ENCODE results near the gene RNF149.
A peak's percentile ranks its signal among the peaks of the same experiment; 100 is the strongest.

The RNF149 gene

GRCh38 chr2:101339266-101339880 lies 30.9 kb upstream of the RNF149 start:
- no peaks in the 10 kb centered on the region for H3K36me3 ChIP-seq
- peak overlapping the region in 8 of 11 experiments; percentile 40 to 76 (median 63); a peak in 10 of 22 replicates for H3K27ac ChIP-seq
- no peaks in the 10 kb centered on the region for H4K20me1 ChIP-seq
- H3K4me3 ChIP-seq, result no peak overlapping the region
- H3K27me3 ChIP-seq, result no peaks in the 10 kb centered on the region
- no peak overlapping the region for H3K9ac ChIP-seq
- peaks cover 10 to 84% (median 55%) of the 10 kb centered on the region in 10 experiments for H3K4me1 ChIP-seq
- H3K9me3 ChIP-seq (replicated peaks in 1 of 11), result no peaks in the 10 kb centered on the region
- H3K4me2 ChIP-seq, result peak overlapping the region in 5 of 11 experiments; percentile 58 to 79 (median 73); a peak in 11 of 22 replicates
- TF ChIP-seq Cebpa-rat (IDR thresholded peaks at IDR 0.05), result no peak

- peaks cover 10 to 96% (median 62%) of the 10 kb centered on the region in 10 experiments for H3K4me1 ChIP-seq
- no peak for TF ChIP-seq Cebpa-rat (IDR thresholded peaks at IDR 0.05)
- H3K27ac ChIP-seq, result no peak overlapping the region
- H3K27me3 ChIP-seq, result no peaks in the 10 kb centered on the region
- H3K9ac ChIP-seq, result no peak overlapping the region
- peak overlapping the region in 4 of 11 experiments; percentile 34 to 69 (median 42); a peak in 8 of 22 replicates for H3K4me2 ChIP-seq
- H3K9me3 ChIP-seq (replicated peaks in 1 of 11), result no peaks in the 10 kb centered on the region
- H3K36me3 ChIP-seq, result no peaks in the 10 kb centered on the region
- no peaks in the 10 kb centered on the region for H4K20me1 ChIP-seq
- no peak overlapping the region for H3K4me3 ChIP-seq
Observed at GRCh38 chr2:101337877-101338276, 29.4 kb upstream of the RNF149 start.

- TF ChIP-seq Cebpa-rat (IDR thresholded peaks at IDR 0.05), result 0 out of 22 replicates have a peak, but pooled peaks of 2 of the 11 experiments have one; percentile 15 to 23
- Histone ChIP-seq H3K36me3 (no peaks in the 10 kb centered on the region), H3K4me3 (no peak overlapping the region), H3K4me2 (peak overlapping the region in 8 of 11 experiments; percentile 22 to 93 (median 74); a peak in 11 of 22 replicates), H3K9me3 (replicated peaks in 1 of 11) (no peaks in the 10 kb centered on the region), H4K20me1 (no peaks in the 10 kb centered on the region), H3K4me1 (peaks cover 28 to 95% (median 68%) of the 10 kb centered on the region in 10 experiments), H3K27ac (peak overlapping the region in 9 of 11 experiments; percentile 11 to 100 (median 98); a peak in 11 of 22 replicates), H3K9ac (no peak overlapping the region), H3K27me3 (no peaks in the 10 kb centered on the region)
Observed at GRCh38 chr2:101332885-101333766, 24.6 kb upstream of the RNF149 start.

GRCh38 chr2:101331202-101331601 lies 22.7 kb upstream of the RNF149 start:
- peak overlapping the region; percentile 8 to 93 (median 85); a peak in 19 of 22 replicates for H3K9ac ChIP-seq
- no peaks in the 10 kb centered on the region for H3K27me3 ChIP-seq

GRCh38 chr2:101330253-101330933 lies 21.9 kb upstream of the RNF149 start:
- Histone ChIP-seq H3K27me3 (no peaks in the 10 kb centered on the region), H3K4me2 (peak overlapping the region; percentile 68 to 93 (median 82)), H3K4me1 (peaks cover 38 to 97% (median 85%) of the 10 kb centered on the region in 10 experiments), H4K20me1 (no peaks in the 10 kb centered on the region), H3K4me3 (no peak overlapping the region; a peak in 1 of 20 replicates), H3K36me3 (peaks cover 0 to 4% (median 0%) of the 10 kb centered on the region in 11 experiments; a peak in 1 of 22 replicates), H3K27ac (peak overlapping the region; percentile 79 to 100 (median 98)), H3K9ac (peak overlapping the region; percentile 65 to 93 (median 85)), H3K9me3 (replicated peaks in 1 of 11) (peaks cover 8 to 17% (median 10%) of the 10 kb centered on the region in 11 experiments)
- TF ChIP-seq Cebpa-rat (IDR thresholded peaks at IDR 0.05), result no peak

More at GRCh38 chr2:101331202-101331601, 22.7 kb upstream of the RNF149 start:
- no peaks in the 10 kb centered on the region for H3K36me3 ChIP-seq
- H3K27ac ChIP-seq, result peak overlapping the region; percentile 79 to 100 (median 98); a peak in 21 of 22 replicates
- H3K4me2 ChIP-seq, result peak overlapping the region; percentile 68 to 93 (median 82)
- H3K9me3 ChIP-seq (replicated peaks in 1 of 11), result peaks cover 0 to 9% (median 2%) of the 10 kb centered on the region in 11 experiments; a peak in 14 of 22 replicates
- H3K4me3 ChIP-seq, result no peak overlapping the region
- H4K20me1 ChIP-seq, result no peaks in the 10 kb centered on the region
- TF ChIP-seq Cebpa-rat (IDR thresholded peaks at IDR 0.05), result no peak
- H3K4me1 ChIP-seq, result peaks cover 38 to 99% (median 84%) of the 10 kb centered on the region in 10 experiments

GRCh38 chr2:101329026-101329425 lies 20.5 kb upstream of the RNF149 start:
- H3K4me1 ChIP-seq, result peaks cover 38 to 89% (median 73%) of the 10 kb centered on the region in 10 experiments
- peak overlapping the region; percentile 68 to 93 (median 82) for H3K4me2 ChIP-seq
- peak overlapping the region; percentile 79 to 100 (median 98) for H3K27ac ChIP-seq
- no peaks in the 10 kb centered on the region for H4K20me1 ChIP-seq
- peaks cover 10 to 25% (median 20%) of the 10 kb centered on the region in 11 experiments for H3K9me3 ChIP-seq (replicated peaks in 1 of 11)
- peaks cover 0 to 9% (median 0%) of the 10 kb centered on the region in 11 experiments; a peak in 1 of 22 replicates for H3K36me3 ChIP-seq
- H3K4me3 ChIP-seq, result peak overlapping the region in 4 of 10 experiments; percentile 3 to 22 (median 12); a peak in 5 of 20 replicates
- no peak for TF ChIP-seq Cebpa-rat (IDR thresholded peaks at IDR 0.05)
- H3K27me3 ChIP-seq, result no peaks in the 10 kb centered on the region
- H3K9ac ChIP-seq, result peak overlapping the region; percentile 65 to 93 (median 85)

- peaks cover 10 to 28% (median 20%) of the 10 kb centered on the region in 11 experiments for H3K9me3 ChIP-seq (replicated peaks in 1 of 11)
- no peaks in the 10 kb centered on the region for H4K20me1 ChIP-seq
- peak; percentile 65 to 99 (median 96); a peak in 19 of 22 replicates for TF ChIP-seq Cebpa-rat (IDR thresholded peaks at IDR 0.05)
- H3K27ac ChIP-seq, result peak overlapping the region; percentile 79 to 100 (median 98)
- H3K4me3 ChIP-seq, result peak overlapping the region in 5 of 10 experiments; percentile 3 to 38 (median 16); a peak in 4 of 20 replicates
- peaks cover 38 to 89% (median 74%) of the 10 kb centered on the region in 10 experiments for H3K4me1 ChIP-seq
- peak overlapping the region; percentile 73 to 93 (median 85) for H3K9ac ChIP-seq
- no peaks in the 10 kb centered on the region for H3K27me3 ChIP-seq
- H3K36me3 ChIP-seq, result peaks cover 0 to 9% (median 0%) of the 10 kb centered on the region in 11 experiments; a peak in 1 of 22 replicates
- peak overlapping the region; percentile 68 to 93 (median 82) for H3K4me2 ChIP-seq
Observed at GRCh38 chr2:101328474-101329007, 20.0 kb upstream of the RNF149 start.
